Uterus (tissue), 4 donors: ENCODE measurements around the gene SGSM2. TPM values are rescaled to one million over a fixed set of nuclear protein-coding genes. Genes with fewer than 3 reads are reported as not detected.

ENCODE experiments used
- DNase-seq, 2 donors: peaks; one replicate each; pipeline ENCODE4 v3.0.0-alpha.2; 2019 to 2020
- H3K27ac ChIP-seq, 2 donors: fragments of 200-600 bp; sonication (generic); 1 replicate in 1 of 2; 2 replicates in 1 of 2; pipeline ENCODE4 v1.5.1; 2016 to 2018
- H3K27me3 ChIP-seq, 2 donors: fragments of 200-600 bp; sonication (generic); one replicate each; pipeline ENCODE4 v1.5.1; 2018 to 2019; ENCODE audit warnings: control low read depth in 1 of 2
- H3K36me3 ChIP-seq, 2 donors: fragments of 200-600 bp; sonication (generic); one replicate each; pipeline ENCODE4 v1.5.1; 2019; ENCODE audit warnings: control low read depth in 1 of 2
- H3K4me1 ChIP-seq, 2 donors: fragments of 200-600 bp; sonication (generic); one replicate each; pipeline ENCODE4 v1.5.1; 2018 to 2019; ENCODE audit warnings: control low read depth in 1 of 2
- H3K4me3 ChIP-seq, 2 donors: fragments of 200-600 bp; sonication (generic); 1 replicate in 1 of 2; 2 replicates in 1 of 2; pipeline ENCODE4 v1.5.1; 2018 to 2019; ENCODE audit warnings: mild to moderate bottlenecking in 1 of 2
- H3K9me3 ChIP-seq, 2 donors: fragments of 200-600 bp; sonication (generic); one replicate each; pipeline ENCODE4 v1.5.1; 2019; ENCODE audit warnings: control low read depth in 1 of 2
- POLR2A ChIP-seq, 2 donors: fragments of 450-650 bp; IDR thresholded peaks; one replicate each; pipeline ENCODE4 v1.6.1; 2016; ENCODE audit warnings: antibody characterized with exemption in 2 of 2, mild to moderate bottlenecking in 1 of 2, moderate library complexity in 1 of 2
- intact Hi-C: fragments of 100-400 bp; cut with DNase I; formaldehyde crosslinking; loops from one replicate; pipeline ENCODE4 v1.15.1; 2023; ENCODE audit warnings: low total_unique reads
- total RNA-seq, 4 donors: library from RNA; depleted of rRNA in 3 of 4; stranded (reverse); fragments of >200 nt in 3 of 4; gene quantifications; one replicate each; pipeline versions ENCODE4 v1.1.0 to v1.2.4, GENCODE V29; 2014 to 2023
- TF ChIP-seq, protein P1 (sequence below), 4 experiments: fragments of 200-600 bp in 2 of 4; fragments of 450-650 bp in 2 of 4; sonication (generic) in 2 of 4; IDR thresholded peaks; one replicate each; pipeline ENCODE4 v1.5.1; 2016 to 2019; ENCODE audit warnings: antibody characterized with exemption in 4 of 4, mild to moderate bottlenecking in 2 of 4, moderate library complexity in 1 of 4
- donor health status: DM: yes; HTN: yes; CAD: no.

Gene SGSM2
- total RNA-seq, 4 donors from 2014 or later = 13.2 to 77.5 (median 51.2) TPM

GRCh38 chr17:2347805-2348685 lies 10.7 kb downstream of the SGSM2 start:
- no peak for TF ChIP-seq POLR2A (IDR thresholded peaks at IDR 0.05)
- TF ChIP-seq, protein P1, sequence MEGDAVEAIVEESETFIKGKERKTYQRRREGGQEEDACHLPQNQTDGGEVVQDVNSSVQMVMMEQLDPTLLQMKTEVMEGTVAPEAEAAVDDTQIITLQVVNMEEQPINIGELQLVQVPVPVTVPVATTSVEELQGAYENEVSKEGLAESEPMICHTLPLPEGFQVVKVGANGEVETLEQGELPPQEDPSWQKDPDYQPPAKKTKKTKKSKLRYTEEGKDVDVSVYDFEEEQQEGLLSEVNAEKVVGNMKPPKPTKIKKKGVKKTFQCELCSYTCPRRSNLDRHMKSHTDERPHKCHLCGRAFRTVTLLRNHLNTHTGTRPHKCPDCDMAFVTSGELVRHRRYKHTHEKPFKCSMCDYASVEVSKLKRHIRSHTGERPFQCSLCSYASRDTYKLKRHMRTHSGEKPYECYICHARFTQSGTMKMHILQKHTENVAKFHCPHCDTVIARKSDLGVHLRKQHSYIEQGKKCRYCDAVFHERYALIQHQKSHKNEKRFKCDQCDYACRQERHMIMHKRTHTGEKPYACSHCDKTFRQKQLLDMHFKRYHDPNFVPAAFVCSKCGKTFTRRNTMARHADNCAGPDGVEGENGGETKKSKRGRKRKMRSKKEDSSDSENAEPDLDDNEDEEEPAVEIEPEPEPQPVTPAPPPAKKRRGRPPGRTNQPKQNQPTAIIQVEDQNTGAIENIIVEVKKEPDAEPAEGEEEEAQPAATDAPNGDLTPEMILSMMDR (IDR thresholded peaks at IDR 0.05) = no peak
- H3K4me1 ChIP-seq = no peaks in the 10 kb centered on the region

GRCh38 chr17:2351269-2351668 lies 14.0 kb downstream of the SGSM2 start:
- no peaks in the 10 kb centered on the region for H3K27me3 ChIP-seq
- DNase-seq = no peak
- H3K4me3 ChIP-seq = no peak overlapping the region
- no peaks in the 10 kb centered on the region for H3K9me3 ChIP-seq
- H3K36me3 ChIP-seq = no peaks in the 10 kb centered on the region
- intact Hi-C loops = no loop called here
- H3K4me1 ChIP-seq = no peaks in the 10 kb centered on the region
- H3K27ac ChIP-seq = no peak overlapping the region
- no peak for TF ChIP-seq POLR2A (IDR thresholded peaks at IDR 0.05)
- TF ChIP-seq, protein P1 (IDR thresholded peaks at IDR 0.05) = no peak

More at GRCh38 chr17:2347805-2348685, 10.7 kb downstream of the SGSM2 start:
- intact Hi-C loops = no loop called here
- no peaks in the 10 kb centered on the region for H3K9me3 ChIP-seq
- no peak overlapping the region for H3K4me3 ChIP-seq
- H3K36me3 ChIP-seq = no peaks in the 10 kb centered on the region
- no peaks in the 10 kb centered on the region for H3K27me3 ChIP-seq
- no peak overlapping the region for H3K27ac ChIP-seq
- DNase-seq = no peak

- Histone ChIP-seq H3K4me3 (no peak overlapping the region), H3K36me3 (no peaks in the 10 kb centered on the region), H3K4me1 (no peaks in the 10 kb centered on the region), H3K9me3 (no peaks in the 10 kb centered on the region), H3K27ac (no peak overlapping the region), H3K27me3 (no peaks in the 10 kb centered on the region)
- intact Hi-C loops = no loop called here
- TF ChIP-seq, protein P1 (IDR thresholded peaks at IDR 0.05) = no peak
- TF ChIP-seq POLR2A (IDR thresholded peaks at IDR 0.05) = no peak
- no peak for DNase-seq
Observed at GRCh38 chr17:2354311-2354710, 17.0 kb downstream of the SGSM2 start.

- H3K4me3 ChIP-seq = no peak overlapping the region
- intact Hi-C loops = no loop called here
- no peak for TF ChIP-seq POLR2A (IDR thresholded peaks at IDR 0.05)
- TF ChIP-seq, protein P1 (IDR thresholded peaks at IDR 0.05) = no peak
- H3K27ac ChIP-seq = no peak overlapping the region
- no peaks in the 10 kb centered on the region for H3K27me3 ChIP-seq
- no peaks in the 10 kb centered on the region for H3K36me3 ChIP-seq
- no peaks in the 10 kb centered on the region for H3K4me1 ChIP-seq
- no peaks in the 10 kb centered on the region for H3K9me3 ChIP-seq
- no peak for DNase-seq
Observed at GRCh38 chr17:2357237-2357636, 19.9 kb downstream of the SGSM2 start.

DNA sequence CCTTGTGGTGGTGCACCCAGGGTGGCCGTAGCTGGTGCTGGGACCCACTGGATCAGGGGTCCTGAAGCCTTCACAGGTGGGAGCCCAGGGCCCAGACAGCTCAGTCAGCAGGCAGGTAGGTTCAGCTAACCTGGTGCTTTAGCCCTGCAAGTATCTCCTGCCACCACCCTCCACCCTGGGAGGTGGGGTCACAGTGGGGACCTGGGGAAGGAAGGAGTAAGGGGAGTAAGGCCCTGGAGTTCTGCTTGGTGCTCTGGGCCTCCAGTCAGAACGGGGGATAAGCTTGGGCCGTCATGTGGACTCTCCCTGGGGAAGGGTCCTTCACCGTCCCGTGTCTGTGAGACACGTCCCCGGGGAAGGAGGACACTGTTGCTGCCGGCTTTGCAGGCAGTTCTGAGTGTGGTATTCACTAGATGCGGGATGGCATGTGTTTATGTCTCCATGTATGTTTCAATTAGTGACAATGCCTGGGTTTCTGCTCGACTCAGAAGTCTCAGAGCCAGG lies 20.7 kb downstream of the SGSM2 start:
- TF ChIP-seq, protein P1 (IDR thresholded peaks at IDR 0.05) = no peak
- TF ChIP-seq POLR2A (IDR thresholded peaks at IDR 0.05) = no peak
- no peaks in the 10 kb centered on the region for H3K36me3 ChIP-seq
- H3K27me3 ChIP-seq = no peaks in the 10 kb centered on the region
- no peak overlapping the region for H3K4me3 ChIP-seq
- DNase-seq = no peak
- H3K9me3 ChIP-seq = no peaks in the 10 kb centered on the region
- H3K4me1 ChIP-seq = no peaks in the 10 kb centered on the region
- no peak overlapping the region for H3K27ac ChIP-seq
- intact Hi-C loops = no loop called here
